ENCODE measurements around the gene SLC1A7. TPM values are rescaled to one million over a fixed set of nuclear protein-coding genes. Genes with fewer than 3 reads are reported as not detected.
A peak's percentile ranks its signal among the peaks of the same experiment; 100 is the strongest.

Gene SLC1A7
- total and polyA plus RNA-seq, 2 of the 13 experiments (the other 11 are each of a cell fraction or from before 2014, with no cell fraction given) = 0.04 to 2.0 TPM

GRCh38 chr1:53129891-53130597 is 12.4 kb downstream of the SLC1A7 start:
- Histone ChIP-seq H4K20me1 (ENCODE audit: insufficient read depth, low read length) (no peaks in the 10 kb centered on the region), H3K9ac (ENCODE audit: insufficient read depth, low read depth, low read length) (peak overlapping the region; percentile 3; the same call in 1 of the 2 replicates), H3K27ac (ENCODE audit: extremely low read length, insufficient read depth, low read length) (no peak overlapping the region), H3K36me3 (replicated peaks in 1 of 2; ENCODE audit: control insufficient read depth in 1 of 2, insufficient read depth in 2 of 2, low read length in 2 of 2) (no peaks in the 10 kb centered on the region), H3K4me2 (ENCODE audit: low read depth, low read length) (peak overlapping the region; percentile 59), H3K79me2 (ENCODE audit: insufficient read depth, low read length) (no peaks in the 10 kb centered on the region), H2AFZ (ENCODE audit: low read length) (no peak overlapping the region), H3K27me3 (ENCODE audit: control insufficient read depth in 1 of 2, insufficient read depth in 2 of 2, low read length in 2 of 2) (peaks cover 3 to 5% of the 10 kb centered on the region in 2 experiments; a peak in 3 of 5 replicates), H3K9me3 (ENCODE audit: low read length) (no peaks in the 10 kb centered on the region), H3K4me1 (ENCODE audit: insufficient read depth, low read length) (peaks cover 79% of the 10 kb centered on the region), H3K4me3 (replicated peaks in 1 of 3; ENCODE audit: insufficient read depth in 1 of 3, low read depth in 2 of 3, low read length in 3 of 3) (peak overlapping the region in 1 of 3 experiments; percentile 1; a peak in 1 of 6 replicates)
- CTCF ChIA-PET (ENCODE audit: low intra/inter-chr PET ratio, low total read pairs) = no interaction called here
- DNase-seq (ENCODE audit: low spot score) = no peak
- in situ Hi-C loops (cut with HindIII; ENCODE audit: extremely low pct_ligation_motif_present, low pct_unique_long_range_greater_than_20kb) (loop anchor here (5.0 kb wide), 1 partner anchor 52 kb away; no protein-coding TSS in a partner anchor), intact Hi-C loops (cut with micrococcal nuclease; ENCODE audit: unreplicated experiment) (no loop called here)
- no TSS peak for BruUV-seq (replicated peaks)
- ATAC-seq = no peak; the same call in 2 of the 3 replicates
- FAIRE-seq = no peak
- WGBS (ENCODE audit: low lambda C conversion rate) = 27% methylated on average over 12 of the region's 12 CpGs
- POLR2A ChIA-PET = interaction anchor here (1.2 to 2.9 kb wide), 6 partner anchors 8 to 53 kb away, joined by 3 to 16 read pairs (median 6); no protein-coding TSS in a partner anchor
- TF ChIP-seq SYNCRIP (IDR thresholded peaks at IDR 0.05; ENCODE audit: insufficient read depth, low read depth, low read length) = no peak
- peak; percentile 26; the same call in 1 of the 2 replicates for TF ChIP-seq ZNF687 (CRISPR knock-in tag; IDR thresholded peaks at IDR 0.05)
- TF ChIP-seq SNRNP70 (IDR thresholded peaks at IDR 0.05; ENCODE audit: low read depth, low read length) = no peak
- TF ChIP-seq LCORL (IDR thresholded peaks at IDR 0.05) = no peak
- 0 out of 2 replicates have a peak, but pooled peaks have one; percentile 17 for TF ChIP-seq LCORL (CRISPR knock-in tag; IDR thresholded peaks at IDR 0.05)
- no peak for TF ChIP-seq U2AF2 (IDR thresholded peaks at IDR 0.05; ENCODE audit: low read depth, low read length)
- TF ChIP-seq, protein P1, sequence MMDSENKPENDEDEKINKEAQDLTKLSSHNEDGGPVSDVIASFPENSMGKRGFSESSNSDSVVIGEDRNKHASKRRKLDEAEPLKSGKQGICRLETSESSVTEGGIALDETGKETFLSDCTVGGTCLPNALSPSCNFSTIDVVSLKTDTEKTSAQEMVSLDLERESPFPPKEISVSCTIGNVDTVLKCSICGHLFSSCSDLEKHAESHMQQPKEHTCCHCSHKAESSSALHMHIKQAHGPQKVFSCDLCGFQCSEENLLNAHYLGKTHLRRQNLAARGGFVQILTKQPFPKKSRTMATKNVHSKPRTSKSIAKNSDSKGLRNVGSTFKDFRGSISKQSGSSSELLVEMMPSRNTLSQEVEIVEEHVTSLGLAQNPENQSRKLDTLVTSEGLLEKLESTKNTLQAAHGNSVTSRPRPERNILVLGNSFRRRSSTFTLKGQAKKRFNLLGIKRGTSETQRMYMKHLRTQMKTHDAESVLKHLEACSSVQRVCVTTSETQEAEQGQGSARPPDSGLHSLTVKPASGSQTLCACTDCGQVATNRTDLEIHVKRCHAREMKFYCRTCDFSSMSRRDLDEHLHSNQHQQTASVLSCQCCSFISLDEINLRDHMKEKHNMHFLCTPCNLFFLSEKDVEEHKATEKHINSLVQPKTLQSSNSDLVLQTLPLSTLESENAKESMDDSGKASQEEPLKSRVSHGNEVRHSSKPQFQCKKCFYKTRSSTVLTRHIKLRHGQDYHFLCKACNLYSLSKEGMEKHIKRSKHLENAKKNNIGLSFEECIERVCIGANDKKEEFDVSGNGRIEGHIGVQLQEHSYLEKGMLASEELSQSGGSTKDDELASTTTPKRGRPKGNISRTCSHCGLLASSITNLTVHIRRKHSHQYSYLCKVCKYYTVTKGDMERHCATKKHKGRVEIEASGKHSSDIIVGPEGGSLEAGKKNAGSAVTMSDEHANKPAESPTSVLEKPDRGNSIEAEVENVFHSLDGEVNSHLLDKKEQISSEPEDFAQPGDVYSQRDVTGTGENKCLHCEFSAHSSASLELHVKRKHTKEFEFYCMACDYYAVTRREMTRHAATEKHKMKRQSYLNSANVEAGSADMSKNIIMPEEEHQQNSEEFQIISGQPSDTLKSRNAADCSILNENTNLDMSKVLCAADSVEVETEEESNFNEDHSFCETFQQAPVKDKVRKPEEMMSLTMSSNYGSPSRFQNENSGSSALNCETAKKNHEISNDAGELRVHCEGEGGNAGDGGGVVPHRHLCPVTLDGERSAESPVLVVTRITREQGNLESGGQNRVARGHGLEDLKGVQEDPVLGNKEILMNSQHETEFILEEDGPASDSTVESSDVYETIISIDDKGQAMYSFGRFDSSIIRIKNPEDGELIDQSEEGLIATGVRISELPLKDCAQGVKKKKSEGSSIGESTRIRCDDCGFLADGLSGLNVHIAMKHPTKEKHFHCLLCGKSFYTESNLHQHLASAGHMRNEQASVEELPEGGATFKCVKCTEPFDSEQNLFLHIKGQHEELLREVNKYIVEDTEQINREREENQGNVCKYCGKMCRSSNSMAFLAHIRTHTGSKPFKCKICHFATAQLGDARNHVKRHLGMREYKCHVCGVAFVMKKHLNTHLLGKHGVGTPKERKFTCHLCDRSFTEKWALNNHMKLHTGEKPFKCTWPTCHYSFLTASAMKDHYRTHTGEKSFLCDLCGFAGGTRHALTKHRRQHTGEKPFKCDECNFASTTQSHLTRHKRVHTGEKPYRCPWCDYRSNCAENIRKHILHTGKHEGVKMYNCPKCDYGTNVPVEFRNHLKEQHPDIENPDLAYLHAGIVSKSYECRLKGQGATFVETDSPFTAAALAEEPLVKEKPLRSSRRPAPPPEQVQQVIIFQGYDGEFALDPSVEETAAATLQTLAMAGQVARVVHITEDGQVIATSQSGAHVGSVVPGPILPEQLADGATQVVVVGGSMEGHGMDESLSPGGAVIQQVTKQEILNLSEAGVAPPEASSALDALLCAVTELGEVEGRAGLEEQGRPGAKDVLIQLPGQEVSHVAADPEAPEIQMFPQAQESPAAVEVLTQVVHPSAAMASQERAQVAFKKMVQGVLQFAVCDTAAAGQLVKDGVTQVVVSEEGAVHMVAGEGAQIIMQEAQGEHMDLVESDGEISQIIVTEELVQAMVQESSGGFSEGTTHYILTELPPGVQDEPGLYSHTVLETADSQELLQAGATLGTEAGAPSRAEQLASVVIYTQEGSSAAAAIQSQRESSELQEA (CRISPR knock-in tag; IDR thresholded peaks at IDR 0.05; ENCODE audit: not compliant biosample characterization) = no peak
- TF ChIP-seq PAX8 (CRISPR knock-in tag; IDR thresholded peaks at IDR 0.05; ENCODE audit: borderline replicate concordance) = no peak
- TF ChIP-seq PRPF4 (IDR thresholded peaks at IDR 0.05; ENCODE audit: low read depth, low read length, poor library complexity, severe bottlenecking) = no peak
- no peak for TF ChIP-seq POGZ (CRISPR knock-in tag; IDR thresholded peaks at IDR 0.05)
- 0 out of 2 replicates have a peak, but pooled peaks have one; percentile 1 for TF ChIP-seq RXRB (CRISPR knock-in tag; IDR thresholded peaks at IDR 0.05; ENCODE audit: borderline replicate concordance)

Measured in HepG2 (cell line).